Type B pancreatic cell (in vitro differentiated cells): ENCODE measurements around the gene YARS1. TPM values are rescaled to one million over a fixed set of nuclear protein-coding genes. Genes with fewer than 3 reads are reported as not detected.

Experiments
- DNase-seq: peaks from one replicate; pipeline ENCODE4 v3.0.0; 2021; ENCODE audit warnings: mixed read lengths; ENCODE audit not compliant: unreplicated experiment; ENCODE audit errors: extremely low spot score
- H3K27ac Mint-ChIP-seq: 2 replicates; pipeline ENCODE4 v1.8.0; 2021; ENCODE audit warnings: mild to moderate bottlenecking, mixed read lengths
- H3K27me3 Mint-ChIP-seq: 2 replicates; pipeline ENCODE4 v1.8.0; 2021; ENCODE audit warnings: mixed read lengths
- H3K36me3 Mint-ChIP-seq: 2 replicates; pipeline ENCODE4 v1.8.0; 2021; ENCODE audit warnings: mixed read lengths
- H3K4me1 Mint-ChIP-seq: one replicate; pipeline ENCODE4 v1.8.0; 2021; ENCODE audit warnings: mixed read lengths; ENCODE audit not compliant: unreplicated experiment
- H3K4me3 Mint-ChIP-seq: 2 replicates; pipeline ENCODE4 v1.8.0; 2021; ENCODE audit warnings: mild to moderate bottlenecking, mixed read lengths
- H3K9me3 Mint-ChIP-seq: 2 replicates; pipeline ENCODE4 v1.8.0; 2021; ENCODE audit warnings: mixed read lengths
- total RNA-seq: library from RNA; stranded (reverse); gene quantifications from 2 replicates; pipeline ENCODE4 v1.2.1, GENCODE V29; 2021; ENCODE audit warnings: low replicate concordance
- TF ChIP-seq, protein P1 (sequence below): fragments of 200-600 bp; sonication (generic); conservative IDR thresholded peaks from 2 replicates; pipeline ENCODE4 v1.5.0; 2021; ENCODE audit warnings: antibody characterized with exemption, mild to moderate bottlenecking

YARS1 gene
- total RNA-seq, 1 donor from 2014 or later: 83.7 TPM

DNA sequence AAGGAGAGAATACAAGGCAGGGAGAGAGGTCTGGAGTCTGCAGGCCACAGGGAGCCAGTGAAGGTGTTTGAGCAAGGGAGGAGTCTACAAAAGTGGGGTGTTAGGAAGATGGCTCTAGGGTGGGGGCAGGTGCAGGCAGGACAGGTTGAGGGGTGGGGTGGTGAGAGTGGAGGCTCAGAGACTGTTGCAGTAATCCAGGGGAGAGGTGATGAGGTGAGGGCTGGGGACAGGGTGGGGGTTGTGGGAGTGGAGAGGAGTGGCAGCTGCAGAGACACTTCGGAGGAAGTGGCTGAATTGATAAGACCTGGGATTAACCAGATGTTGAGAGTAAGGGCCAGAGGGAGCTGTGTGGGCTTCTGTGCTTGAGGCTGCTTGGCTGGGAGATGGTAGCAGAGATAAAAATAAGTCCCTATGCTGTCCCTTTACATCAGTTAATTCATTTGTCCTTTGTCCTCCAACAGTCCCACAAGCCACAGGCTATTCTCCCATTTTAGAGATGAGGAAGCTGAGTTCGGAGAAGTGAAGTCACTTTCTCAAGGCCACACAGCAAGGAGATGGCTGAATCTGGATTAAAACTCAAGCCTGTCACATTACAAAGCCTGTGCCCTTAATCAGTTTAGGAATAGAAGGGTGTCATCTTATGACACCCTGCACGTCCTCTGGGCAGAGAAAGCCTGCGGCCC, 59.8 kb downstream of the YARS1 start:
- H3K4me1 Mint-ChIP-seq: peaks cover 50% of the 10 kb centered on the region
- DNase-seq: no peak
- peak overlapping the region; percentile 100 for H3K27ac Mint-ChIP-seq
- peak overlapping the region; percentile 87 for H3K4me3 Mint-ChIP-seq
- peaks cover 4% of the 10 kb centered on the region for H3K36me3 Mint-ChIP-seq
- H3K9me3 Mint-ChIP-seq: no peaks in the 10 kb centered on the region
- H3K27me3 Mint-ChIP-seq: no peaks in the 10 kb centered on the region
- TF ChIP-seq, protein P1, sequence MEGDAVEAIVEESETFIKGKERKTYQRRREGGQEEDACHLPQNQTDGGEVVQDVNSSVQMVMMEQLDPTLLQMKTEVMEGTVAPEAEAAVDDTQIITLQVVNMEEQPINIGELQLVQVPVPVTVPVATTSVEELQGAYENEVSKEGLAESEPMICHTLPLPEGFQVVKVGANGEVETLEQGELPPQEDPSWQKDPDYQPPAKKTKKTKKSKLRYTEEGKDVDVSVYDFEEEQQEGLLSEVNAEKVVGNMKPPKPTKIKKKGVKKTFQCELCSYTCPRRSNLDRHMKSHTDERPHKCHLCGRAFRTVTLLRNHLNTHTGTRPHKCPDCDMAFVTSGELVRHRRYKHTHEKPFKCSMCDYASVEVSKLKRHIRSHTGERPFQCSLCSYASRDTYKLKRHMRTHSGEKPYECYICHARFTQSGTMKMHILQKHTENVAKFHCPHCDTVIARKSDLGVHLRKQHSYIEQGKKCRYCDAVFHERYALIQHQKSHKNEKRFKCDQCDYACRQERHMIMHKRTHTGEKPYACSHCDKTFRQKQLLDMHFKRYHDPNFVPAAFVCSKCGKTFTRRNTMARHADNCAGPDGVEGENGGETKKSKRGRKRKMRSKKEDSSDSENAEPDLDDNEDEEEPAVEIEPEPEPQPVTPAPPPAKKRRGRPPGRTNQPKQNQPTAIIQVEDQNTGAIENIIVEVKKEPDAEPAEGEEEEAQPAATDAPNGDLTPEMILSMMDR: no peak

DNA sequence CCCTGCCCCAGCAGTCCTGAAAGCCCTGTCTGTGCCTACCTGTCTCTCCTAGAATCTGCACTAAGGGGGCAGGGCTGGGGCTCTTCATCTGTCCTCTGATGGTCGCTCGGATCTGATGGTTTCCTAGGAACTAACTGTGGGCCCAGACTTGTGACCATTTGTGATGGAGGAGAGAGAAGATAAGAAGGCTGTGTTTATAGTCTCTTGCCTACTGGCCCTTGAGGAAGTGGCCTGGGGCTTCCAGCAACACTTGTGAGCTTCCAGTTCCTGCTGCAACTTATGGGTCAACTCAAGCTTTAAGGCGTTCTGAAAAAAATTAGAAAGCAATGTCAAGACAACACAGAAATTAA, 61.4 kb downstream of the YARS1 start:
- H3K4me1 Mint-ChIP-seq: peaks cover 47% of the 10 kb centered on the region
- no peaks in the 10 kb centered on the region for H3K27me3 Mint-ChIP-seq
- peak overlapping the region; percentile 96 for H3K4me3 Mint-ChIP-seq
- TF ChIP-seq, protein P1: no peak
- peaks cover 4% of the 10 kb centered on the region for H3K36me3 Mint-ChIP-seq
- peak overlapping the region; percentile 100 for H3K27ac Mint-ChIP-seq
- no peak for DNase-seq
- H3K9me3 Mint-ChIP-seq: no peaks in the 10 kb centered on the region

GRCh38 chr1:32755098-32755809, 61.9 kb downstream of the YARS1 start:
- Mint-ChIP-seq H3K36me3 (peaks cover 4% of the 10 kb centered on the region), H3K4me3 (peak overlapping the region; percentile 96), H3K27me3 (no peaks in the 10 kb centered on the region), H3K9me3 (no peaks in the 10 kb centered on the region), H3K27ac (peak overlapping the region; percentile 100), H3K4me1 (peaks cover 45% of the 10 kb centered on the region)
- DNase-seq: no peak
- TF ChIP-seq, protein P1: no peak

DNA sequence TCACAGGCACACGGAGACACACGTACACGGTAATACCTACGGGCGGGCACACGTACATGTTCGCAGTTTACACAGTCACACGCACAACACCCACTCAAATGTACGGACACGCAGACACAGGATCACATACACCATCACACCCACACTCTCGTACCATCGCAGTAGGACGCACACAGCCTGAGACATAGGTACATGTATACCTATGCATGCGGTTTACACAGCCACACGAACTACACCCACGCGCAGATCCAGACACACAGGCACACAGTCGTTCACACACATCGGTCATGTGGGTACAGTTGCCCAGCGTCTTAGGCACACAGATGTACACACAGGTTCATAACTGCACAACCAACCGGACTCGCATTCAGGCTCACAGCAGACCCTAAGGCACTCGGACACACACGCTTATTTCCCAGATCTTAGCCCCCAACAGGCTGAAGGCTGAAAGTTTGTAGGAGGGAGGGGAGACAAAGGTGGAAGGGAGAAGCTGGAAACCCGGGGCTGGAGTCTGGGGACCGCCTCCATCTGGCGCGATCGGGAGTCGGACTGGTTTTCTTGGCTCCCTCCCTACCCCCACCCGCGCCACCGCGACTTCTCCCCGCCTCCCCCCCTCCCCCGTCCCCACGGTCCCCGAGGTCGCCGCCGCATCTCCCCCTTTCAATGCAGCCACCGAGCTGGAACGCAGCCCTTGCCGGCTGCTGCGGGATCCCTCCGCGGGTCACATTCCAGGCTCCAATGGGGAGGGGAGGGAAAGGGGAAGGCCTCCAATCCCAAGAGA, 62.7 kb downstream of the YARS1 start:
- H3K9me3 Mint-ChIP-seq: no peaks in the 10 kb centered on the region
- no peaks in the 10 kb centered on the region for H3K27me3 Mint-ChIP-seq
- H3K27ac Mint-ChIP-seq: peak overlapping the region; percentile 100
- TF ChIP-seq, protein P1: no peak
- DNase-seq: no peak
- H3K36me3 Mint-ChIP-seq: peaks cover 4% of the 10 kb centered on the region
- peaks cover 38% of the 10 kb centered on the region for H3K4me1 Mint-ChIP-seq
- H3K4me3 Mint-ChIP-seq: peak overlapping the region; percentile 96

- TF ChIP-seq, protein P1: peak; percentile 2
- H3K4me1 Mint-ChIP-seq: peaks cover 38% of the 10 kb centered on the region
- peak overlapping the region; percentile 96 for H3K4me3 Mint-ChIP-seq
- H3K27ac Mint-ChIP-seq: peak overlapping the region; percentile 100
- no peaks in the 10 kb centered on the region for H3K9me3 Mint-ChIP-seq
- peaks cover 4% of the 10 kb centered on the region for H3K36me3 Mint-ChIP-seq
- DNase-seq: peak; percentile 90
- H3K27me3 Mint-ChIP-seq: no peaks in the 10 kb centered on the region
Measured at GRCh38 chr1:32753532-32754316, 63.4 kb downstream of the YARS1 start.
